HepG2 (cell line): Measurements from ENCODE around the gene IFIT1B. TPM values are rescaled to one million over a fixed set of nuclear protein-coding genes. Genes with fewer than 3 reads are reported as not detected.

Source experiments
- ASH2L ChIP-seq: fragments of 300-600, 200-600 bp; sonication (generic); IDR thresholded peaks from 2 replicates; pipeline ENCODE4 v1.7.0; 2017; ENCODE audit warnings: low read depth, mild to moderate bottlenecking, moderate library complexity, mixed read lengths, low read length; ENCODE audit not compliant: insufficient read length
- ATF3 ChIP-seq: sonication (generic); formaldehyde crosslinking; IDR thresholded peaks from 2 replicates; pipeline ENCODE4 v1.4.0; 2020; ENCODE audit warnings: missing genetic modification reagents
- DNMT3B ChIP-seq: conservative IDR thresholded peaks from 2 replicates; pipeline ENCODE4 v1.6.1; 2016; ENCODE audit warnings: missing biosample characterization, control low read depth
- FOXJ3 ChIP-seq: sonication (generic); formaldehyde crosslinking; IDR thresholded peaks from 2 replicates; pipeline ENCODE4 v1.4.0; 2020; ENCODE audit warnings: missing genetic modification reagents, mild to moderate bottlenecking, borderline replicate concordance
- GLMP ChIP-seq: sonication (generic); formaldehyde crosslinking; IDR thresholded peaks from 2 replicates; pipeline ENCODE4 v1.9.0; 2021; ENCODE audit warnings: missing genetic modification reagents, mild to moderate bottlenecking, borderline replicate concordance
- HNRNPH1 ChIP-seq: fragments of 200-400 bp; formaldehyde crosslinking; optimal IDR thresholded peaks from 2 replicates; pipeline ENCODE3; 2017; ENCODE audit warnings: mild to moderate bottlenecking, low read depth, low read length
- MATR3 ChIP-seq: sonication (generic); formaldehyde crosslinking; IDR thresholded peaks from 2 replicates; pipeline ENCODE4 v1.4.0; 2020; ENCODE audit warnings: missing genetic modification reagents
- MEF2D ChIP-seq: sonication (generic); formaldehyde crosslinking; IDR thresholded peaks from 2 replicates; pipeline ENCODE4 v1.5.1; 2020; ENCODE audit warnings: mild to moderate bottlenecking, missing genetic modification reagents
- NBN ChIP-seq: fragments of 450-650 bp; conservative IDR thresholded peaks from 2 replicates; pipeline ENCODE4 v1.6.1; 2017
- PLRG1 ChIP-seq: fragments of 450-650 bp; conservative IDR thresholded peaks from 2 replicates; pipeline ENCODE4 v1.6.1; 2016
- RFXANK ChIP-seq: IDR thresholded peaks from 2 replicates; pipeline ENCODE4 v1.6.1; 2016
- SIX4 ChIP-seq: sonication (generic); formaldehyde crosslinking; IDR thresholded peaks from 2 replicates; pipeline ENCODE4 v1.4.0; 2020; ENCODE audit warnings: missing genetic modification reagents
- SMAD1 ChIP-seq: sonication (generic); formaldehyde crosslinking; IDR thresholded peaks from 2 replicates; pipeline ENCODE4 v1.4.0; 2020; ENCODE audit warnings: missing genetic modification reagents, low read depth, mild to moderate bottlenecking, borderline replicate concordance
- XBP1 ChIP-seq: sonication (generic); formaldehyde crosslinking; IDR thresholded peaks from 2 replicates; pipeline ENCODE4 v1.5.0; 2020; ENCODE audit warnings: missing genetic modification reagents
- ZKSCAN1 ChIP-seq: fragments of 150-350 bp; IDR thresholded peaks from 2 replicates; pipeline ENCODE4 v1.6.1; 2014; ENCODE audit warnings: low read length
- ZMYM2 ChIP-seq: sonication (generic); formaldehyde crosslinking; IDR thresholded peaks from 2 replicates; pipeline ENCODE4 v1.8.0; 2022; ENCODE audit warnings: mild to moderate bottlenecking, missing genetic modification reagents
- ZNF407 ChIP-seq: sonication (generic); formaldehyde crosslinking; IDR thresholded peaks from one replicate; pipeline ENCODE4 v1.5.1; 2020; ENCODE audit warnings: mild to moderate bottlenecking, missing genetic modification reagents; ENCODE audit errors: not compliant biosample characterization
- ZNF446 ChIP-seq: sonication (generic); formaldehyde crosslinking; IDR thresholded peaks from 2 replicates; pipeline ENCODE4 v1.5.0; 2020; ENCODE audit warnings: mild to moderate bottlenecking, missing genetic modification reagents
- ZNF550 ChIP-seq: sonication (generic); formaldehyde crosslinking; IDR thresholded peaks from 2 replicates; pipeline ENCODE4 v1.4.0; 2020; ENCODE audit warnings: mild to moderate bottlenecking, missing genetic modification reagents, borderline replicate concordance
- ZNF75D ChIP-seq: sonication (generic); formaldehyde crosslinking; IDR thresholded peaks from 2 replicates; pipeline ENCODE4 v1.8.1; 2023; ENCODE audit warnings: missing genetic modification reagents, mild to moderate bottlenecking, borderline replicate concordance
- ZNF839 ChIP-seq: sonication (generic); formaldehyde crosslinking; IDR thresholded peaks from 2 replicates; pipeline ENCODE4 v1.4.0; 2020; ENCODE audit warnings: missing genetic modification reagents, mild to moderate bottlenecking, borderline replicate concordance
- ZSCAN22 ChIP-seq: sonication (generic); formaldehyde crosslinking; IDR thresholded peaks from 2 replicates; pipeline ENCODE4 v1.4.0; 2020; ENCODE audit warnings: mild to moderate bottlenecking, missing genetic modification reagents
- polyA plus RNA-seq, 8 experiments: library from polyadenylated mRNA; depleted of rRNA in 3 of 8; stranded (reverse) in 7 of 8; unstranded in 1 of 8; fragments of >200 nt; fragmentation: Illumina TruSeq in 4 of 8; extraction: Trizol in 4 of 8; gene quantifications; 2 replicates each; pipeline versions ENCODE4 v1.2.1 to v1.2.3, GENCODE V29; 2011 to 2016; ENCODE audit warnings: low read depth in 4 of 8, missing spikeins in 1 of 8, mixed read lengths in 1 of 8; ENCODE audit not compliant: insufficient read depth in 1 of 8
- total RNA-seq, 5 experiments: library from RNA; depleted of rRNA; stranded (reverse); fragments of >200 nt; fragmentation: Illumina TruSeq; extraction: Trizol; gene quantifications; 2 replicates each; pipeline ENCODE4 v1.2.3, GENCODE V29; 2016; ENCODE audit warnings: low read depth in 1 of 5

The IFIT1B gene
- total and polyA plus RNA-seq, 2 of the 13 experiments (the other 11 are each of a cell fraction or from before 2014, with no cell fraction given) = not detected

- TF ChIP-seq SMAD1 (CRISPR knock-in tag) = no peak
- TF ChIP-seq ATF3 = no peak; the same call in 1 of the 2 replicates
- no peak for TF ChIP-seq PLRG1
- TF ChIP-seq NBN = no peak
- TF ChIP-seq FOXJ3 (CRISPR knock-in tag) = peak; percentile 31; the same call in 1 of the 2 replicates
- no peak for TF ChIP-seq XBP1 (CRISPR knock-in tag)
- no peak for TF ChIP-seq GLMP (CRISPR knock-in tag)
- no peak for TF ChIP-seq ZKSCAN1
- no peak for TF ChIP-seq ZNF550 (CRISPR knock-in tag)
- peak; percentile 91 for TF ChIP-seq ZMYM2
- no peak for TF ChIP-seq ZNF75D (CRISPR knock-in tag)
- TF ChIP-seq HNRNPH1 = no peak
- no peak for TF ChIP-seq RFXANK (CRISPR knock-in tag)
- TF ChIP-seq ZNF839 (CRISPR knock-in tag) = no peak
- TF ChIP-seq DNMT3B (CRISPR knock-in tag) = no peak
- no peak for TF ChIP-seq ZSCAN22
- no peak for TF ChIP-seq ZNF446 (CRISPR knock-in tag)
- TF ChIP-seq MEF2D (CRISPR knock-in tag) = peak; percentile 86
- no peak for TF ChIP-seq MATR3 (CRISPR knock-in tag)
- TF ChIP-seq SIX4 (CRISPR knock-in tag) = no peak
- peak; percentile 43 for TF ChIP-seq ZNF407 (CRISPR knock-in tag)
- TF ChIP-seq ASH2L = no peak
Observed at GRCh38 chr10:89414879-89415821, 37.3 kb downstream of the IFIT1B start (continued).
